ENCODE results near the gene TMEM54.

DNA sequence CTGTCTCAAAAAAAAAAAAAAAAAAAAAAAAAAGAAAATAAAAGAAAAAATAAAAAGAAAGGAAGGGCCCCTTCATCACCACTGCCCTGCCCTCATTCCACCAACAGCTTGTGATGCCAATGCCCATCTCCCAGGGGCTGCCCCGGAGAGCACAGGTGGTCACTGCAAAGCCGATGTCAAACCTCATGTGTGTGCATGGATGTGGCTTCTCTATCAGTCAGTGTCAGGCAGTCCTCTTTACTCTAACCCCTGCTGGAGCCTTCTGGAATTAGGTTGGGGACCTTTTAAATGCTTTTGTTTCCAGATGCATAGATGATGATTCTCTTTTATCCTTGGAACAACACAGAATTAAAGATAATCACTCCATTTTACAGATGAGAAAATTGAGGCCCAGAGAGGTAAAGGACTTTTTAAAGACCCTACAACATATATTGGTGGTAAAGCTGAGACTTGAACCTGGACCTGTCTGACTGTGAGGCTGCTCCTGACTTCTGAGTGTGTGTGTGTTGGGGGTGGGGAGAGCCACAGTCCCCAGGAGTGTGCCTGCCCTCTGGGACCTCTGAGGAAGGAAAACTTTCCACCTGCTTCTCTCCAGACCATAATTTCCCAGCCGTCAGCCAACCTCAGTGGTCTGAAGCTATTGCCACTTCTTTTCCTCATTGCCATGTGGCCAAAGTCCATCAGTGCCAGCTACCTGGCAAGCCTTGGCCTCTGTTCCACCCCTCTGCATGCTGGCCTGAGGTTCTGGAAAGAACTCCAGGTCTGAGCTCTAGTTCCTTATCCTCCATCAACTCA, 3.0 kb upstream of the TMEM54 start:
- TF ChIP-seq POLR2A (IDR thresholded peaks at IDR 0.05; ENCODE audit: extremely low read depth, insufficient read length): no peak
- TF ChIP-seq, protein P1, sequence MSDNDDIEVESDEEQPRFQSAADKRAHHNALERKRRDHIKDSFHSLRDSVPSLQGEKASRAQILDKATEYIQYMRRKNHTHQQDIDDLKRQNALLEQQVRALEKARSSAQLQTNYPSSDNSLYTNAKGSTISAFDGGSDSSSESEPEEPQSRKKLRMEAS (IDR thresholded peaks at IDR 0.05; ENCODE audit: low read depth, low read length): no peak
- TF ChIP-seq, protein P2, sequence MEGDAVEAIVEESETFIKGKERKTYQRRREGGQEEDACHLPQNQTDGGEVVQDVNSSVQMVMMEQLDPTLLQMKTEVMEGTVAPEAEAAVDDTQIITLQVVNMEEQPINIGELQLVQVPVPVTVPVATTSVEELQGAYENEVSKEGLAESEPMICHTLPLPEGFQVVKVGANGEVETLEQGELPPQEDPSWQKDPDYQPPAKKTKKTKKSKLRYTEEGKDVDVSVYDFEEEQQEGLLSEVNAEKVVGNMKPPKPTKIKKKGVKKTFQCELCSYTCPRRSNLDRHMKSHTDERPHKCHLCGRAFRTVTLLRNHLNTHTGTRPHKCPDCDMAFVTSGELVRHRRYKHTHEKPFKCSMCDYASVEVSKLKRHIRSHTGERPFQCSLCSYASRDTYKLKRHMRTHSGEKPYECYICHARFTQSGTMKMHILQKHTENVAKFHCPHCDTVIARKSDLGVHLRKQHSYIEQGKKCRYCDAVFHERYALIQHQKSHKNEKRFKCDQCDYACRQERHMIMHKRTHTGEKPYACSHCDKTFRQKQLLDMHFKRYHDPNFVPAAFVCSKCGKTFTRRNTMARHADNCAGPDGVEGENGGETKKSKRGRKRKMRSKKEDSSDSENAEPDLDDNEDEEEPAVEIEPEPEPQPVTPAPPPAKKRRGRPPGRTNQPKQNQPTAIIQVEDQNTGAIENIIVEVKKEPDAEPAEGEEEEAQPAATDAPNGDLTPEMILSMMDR (IDR thresholded peaks at IDR 0.05; ENCODE audit: low read depth, low read length): no peak
- TF ChIP-seq MYC (IDR thresholded peaks at IDR 0.05; ENCODE audit: low read depth, low read length): no peak

Measured in NB4 (cell line).